Upper lobe of left lung (tissue), 4 donors: ENCODE measurements around the gene PKIG.

Experiments used
- CTCF ChIP-seq, 6 experiments: fragments of 450-650 bp in 4 of 6; fragments of 200-600 bp in 2 of 6; sonication (generic) in 2 of 6; IDR thresholded peaks; one replicate each; pipeline ENCODE4 v1.5.1; 2016 to 2019; ENCODE audit warnings: antibody characterized with exemption in 6 of 6
- EP300 ChIP-seq, 4 donors: sonication (generic); formaldehyde crosslinking; IDR thresholded peaks; one replicate each; pipeline ENCODE4 v1.5.1; 2017; ENCODE audit warnings: antibody characterized with exemption in 4 of 4, control low read depth in 2 of 4

GRCh38 chr20:44610313-44610962, 28.1 kb downstream of the PKIG start:
- TF ChIP-seq EP300 (IDR thresholded peaks at IDR 0.05), result no peak
- TF ChIP-seq CTCF (IDR thresholded peaks at IDR 0.05), result no peak
